NCI-H187 treated with DMSO at 0.1 percent for 48 hours (cell line): Measurements from ENCODE around the gene ENHO.

Experiments used
- DNase-seq: peaks from one replicate; lab custom pipeline; 2025; lab: John Stamatoyannopoulos, UW

The ENHO gene

DNA sequence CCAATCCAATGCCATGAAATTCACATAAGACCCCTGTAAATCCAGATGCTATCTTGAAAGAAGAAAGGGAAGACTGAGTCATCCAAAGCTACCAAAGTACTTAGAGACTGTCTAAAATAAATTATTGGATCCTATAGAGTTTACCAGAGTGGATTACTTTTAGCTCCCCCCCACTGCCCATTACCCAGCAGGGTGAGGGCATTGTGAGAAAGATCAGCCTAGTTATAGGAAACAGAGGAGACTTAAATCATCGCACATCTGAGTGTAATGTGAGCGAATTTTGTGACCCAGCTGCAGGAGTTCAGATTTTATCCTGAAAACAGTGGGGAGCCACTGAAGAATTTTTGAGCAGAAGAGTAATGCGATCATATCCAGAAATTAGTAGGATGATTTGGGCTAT, 1.6 kb upstream of the ENHO start:
- no peak for DNase-seq

- DNase-seq = no peak
Measured at GRCh38 chr9:34522091-34522887, 501 bp downstream of the ENHO start.

DNA sequence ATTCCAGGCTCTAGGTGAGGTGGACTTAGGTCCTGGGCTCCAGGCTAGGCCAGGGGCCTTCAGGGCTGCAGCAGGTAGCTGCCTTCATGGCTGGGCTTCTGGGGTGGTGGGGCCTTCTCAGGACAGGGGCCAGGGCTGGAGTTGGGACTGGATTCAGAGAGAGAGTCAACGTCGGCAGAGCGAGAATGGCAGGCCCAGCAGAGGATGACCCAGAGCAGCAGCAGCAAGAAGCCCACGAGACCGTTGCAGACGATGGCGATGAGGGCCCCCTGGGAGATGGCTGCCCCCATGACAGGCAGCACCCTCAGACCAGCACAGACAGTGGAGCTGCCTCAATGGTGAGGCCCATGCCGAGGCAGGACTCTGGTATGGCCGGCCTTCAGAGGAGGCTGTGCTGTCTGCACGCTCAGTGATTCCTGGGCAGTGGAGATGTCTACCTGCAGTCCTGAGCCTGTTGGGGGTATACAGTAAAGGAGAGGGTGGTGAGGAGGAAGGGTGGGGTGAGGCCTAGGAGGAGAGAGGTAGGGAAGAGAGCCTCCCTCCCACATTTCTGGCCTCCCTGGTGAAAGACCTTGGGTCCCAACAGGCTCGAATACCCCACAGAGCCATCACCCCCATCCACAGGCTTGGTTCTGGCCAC, 1.3 kb downstream of the ENHO start:
- DNase-seq = no peak

- no peak for DNase-seq
Measured at GRCh38 chr9:34520505-34521385, 2.0 kb downstream of the ENHO start.

DNA sequence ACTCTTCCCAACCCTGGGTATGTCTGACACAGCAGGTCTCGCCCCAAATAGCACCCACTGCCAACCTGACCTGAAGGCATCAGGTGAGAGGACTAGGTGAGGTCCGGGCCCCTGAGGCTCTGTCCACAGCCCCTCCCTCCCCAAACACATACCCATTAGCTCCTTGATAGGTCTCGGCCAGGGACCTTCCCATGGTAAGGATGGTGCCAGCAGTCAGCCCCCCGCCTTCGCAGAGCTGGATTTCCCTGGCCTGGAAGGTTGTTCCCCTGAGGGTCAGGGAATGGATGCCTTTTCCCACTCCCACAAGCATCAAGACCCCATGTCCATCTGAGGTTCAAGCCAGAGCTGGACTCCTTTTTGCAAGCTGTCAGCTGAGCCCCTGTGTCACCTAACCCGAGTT, 2.7 kb downstream of the ENHO start:
- no peak for DNase-seq

- no peak for DNase-seq
Measured at GRCh38 chr9:34519321-34520020, 3.3 kb downstream of the ENHO start.

DNA sequence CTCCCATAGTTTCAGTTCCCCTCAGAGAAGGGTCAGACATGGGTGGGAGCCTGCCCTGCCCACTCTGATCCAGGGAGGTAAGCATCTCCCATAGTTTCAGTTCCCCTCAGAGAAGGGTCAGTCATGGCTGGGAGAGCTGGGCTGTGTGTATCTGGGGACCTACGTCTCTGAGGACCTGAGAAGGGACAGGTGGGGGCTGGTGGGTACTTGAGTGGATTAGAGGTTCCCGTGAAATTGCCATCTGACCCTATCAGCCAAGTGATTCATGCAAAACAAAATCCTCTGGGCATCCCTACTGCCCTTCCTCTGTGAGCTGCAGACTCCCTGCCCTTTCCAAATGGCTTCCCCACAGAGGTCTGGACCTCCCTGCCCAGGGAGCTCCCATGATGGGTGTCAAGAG, 3.9 kb downstream of the ENHO start:
- no peak for DNase-seq

GRCh38 chr9:34518110-34518616, 4.6 kb downstream of the ENHO start:
- no peak for DNase-seq

GRCh38 chr9:34517185-34517584, 5.6 kb downstream of the ENHO start:
- DNase-seq = no peak

DNA sequence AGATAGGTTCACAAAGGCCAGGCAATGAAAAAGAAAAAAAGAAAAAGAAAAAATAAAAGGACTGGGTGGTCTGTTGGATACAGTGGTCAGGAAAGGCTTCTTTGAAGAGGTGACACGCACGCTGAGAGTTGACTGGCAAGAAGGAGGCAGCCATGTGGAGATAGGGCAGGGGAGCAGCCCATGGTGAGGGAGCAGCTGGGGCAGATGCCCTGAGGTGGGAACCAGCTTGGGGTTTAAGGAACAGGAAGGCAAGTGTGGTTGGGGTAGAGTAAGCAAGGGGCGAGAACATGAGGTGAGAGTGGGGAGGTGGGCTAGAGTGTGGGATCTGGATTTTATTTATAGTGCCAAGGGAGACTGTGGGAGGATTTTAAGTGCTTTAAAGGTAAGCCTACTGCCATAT, 6.8 kb downstream of the ENHO start:
- no peak for DNase-seq

GRCh38 chr9:34514816-34515215, 8.0 kb downstream of the ENHO start:
- DNase-seq = no peak

GRCh38 chr9:34514401-34514800, 8.4 kb downstream of the ENHO start:
- no peak for DNase-seq

DNA sequence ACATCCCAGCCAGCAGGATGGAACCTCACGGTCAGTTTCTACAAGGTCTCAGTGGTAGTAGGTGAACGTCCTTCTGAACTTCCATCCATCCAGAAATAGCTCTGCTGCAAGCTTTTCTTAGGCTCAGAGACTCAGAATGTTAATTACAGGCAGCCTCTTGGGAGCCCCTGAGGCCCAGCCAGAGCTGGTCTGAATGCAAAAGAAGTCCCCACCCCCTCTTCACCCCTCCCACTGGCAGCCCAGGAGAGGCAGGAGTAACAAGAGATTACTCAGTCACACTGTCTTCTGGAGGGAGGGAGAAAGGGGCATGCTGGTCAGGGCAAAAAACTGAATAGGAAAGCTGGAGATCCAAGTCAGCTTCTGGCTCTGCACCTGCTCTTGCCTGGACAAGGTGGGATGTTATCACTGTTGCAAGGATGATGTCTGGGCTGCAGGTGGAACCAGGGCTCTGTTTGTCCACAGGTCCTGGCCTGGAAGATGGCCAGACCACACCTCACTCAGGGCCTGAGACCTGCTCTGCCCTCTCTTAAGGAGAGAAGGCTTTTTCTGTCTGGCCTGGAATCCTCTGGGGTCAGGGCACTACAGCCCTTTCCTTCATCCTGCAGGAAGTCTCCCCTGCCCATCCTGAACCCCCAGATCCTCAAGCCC, 9.1 kb downstream of the ENHO start:
- DNase-seq = no peak

DNA sequence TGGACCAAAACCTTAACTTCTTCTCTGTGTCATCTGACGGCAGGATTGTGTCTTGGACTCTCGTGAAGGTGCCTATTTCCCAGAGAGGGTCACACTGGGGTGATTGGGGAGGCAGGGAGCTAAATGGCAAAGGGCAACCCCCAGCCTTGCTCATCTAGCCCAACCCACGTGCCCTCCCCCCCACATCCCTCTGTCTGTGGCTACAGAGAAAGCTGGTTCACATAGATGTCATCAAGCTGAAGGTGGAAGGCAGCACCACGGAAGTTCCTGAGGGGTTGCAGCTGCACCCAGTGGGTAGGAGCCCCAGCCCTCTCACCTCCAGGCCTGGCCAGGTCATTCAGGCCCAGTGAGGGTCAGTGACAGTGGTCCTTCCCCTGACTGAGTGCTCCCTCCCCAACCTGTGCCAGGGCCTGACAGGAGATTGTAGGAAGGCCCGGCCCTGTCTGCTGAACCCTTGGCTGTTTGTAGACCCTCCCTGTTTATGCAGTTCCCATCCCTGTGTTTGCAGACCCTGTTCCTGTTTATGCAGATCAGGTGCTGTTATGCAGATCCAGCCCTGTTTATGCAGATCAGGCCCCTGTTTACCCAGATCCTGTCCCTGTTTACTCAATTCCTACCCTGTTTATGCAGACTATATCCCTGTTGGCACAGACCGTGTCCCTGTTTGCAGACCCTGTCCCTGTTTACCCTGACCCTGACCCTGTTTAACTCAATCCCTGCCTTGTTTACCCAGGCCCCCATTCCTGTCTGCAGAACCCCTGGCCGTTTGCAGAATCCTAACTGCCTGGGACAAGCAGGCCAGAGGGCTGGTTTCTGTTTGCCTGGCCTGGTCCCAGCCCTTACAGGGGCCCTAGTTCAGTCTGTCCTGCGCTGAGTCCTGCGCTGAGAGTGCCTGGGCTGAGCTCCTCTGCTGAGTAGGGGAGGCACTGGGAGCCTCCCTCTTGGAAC, 10.4 kb downstream of the ENHO start:
- DNase-seq = no peak

GRCh38 chr9:34510497-34511468, 12.0 kb downstream of the ENHO start:
- DNase-seq = no peak

DNA sequence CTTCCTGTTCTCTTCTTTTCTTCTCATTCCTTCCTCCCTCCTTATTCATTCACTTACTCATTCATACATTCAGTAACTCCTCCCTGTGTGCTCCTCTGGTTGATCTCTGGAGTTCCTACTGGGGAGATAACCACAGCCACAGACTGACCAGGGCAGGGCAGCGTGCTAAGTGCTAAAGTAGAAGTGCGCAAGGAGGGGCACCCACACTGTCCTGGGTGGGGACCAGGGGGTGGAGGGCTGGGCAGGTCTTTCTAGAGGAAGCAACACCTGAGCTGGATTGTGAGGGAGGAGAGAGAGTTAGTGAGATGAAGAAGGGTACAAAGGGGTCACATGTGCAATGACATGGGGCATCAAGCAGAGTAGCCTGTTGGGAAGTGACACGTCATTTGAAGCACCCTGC, 13.8 kb downstream of the ENHO start:
- no peak for DNase-seq

DNA sequence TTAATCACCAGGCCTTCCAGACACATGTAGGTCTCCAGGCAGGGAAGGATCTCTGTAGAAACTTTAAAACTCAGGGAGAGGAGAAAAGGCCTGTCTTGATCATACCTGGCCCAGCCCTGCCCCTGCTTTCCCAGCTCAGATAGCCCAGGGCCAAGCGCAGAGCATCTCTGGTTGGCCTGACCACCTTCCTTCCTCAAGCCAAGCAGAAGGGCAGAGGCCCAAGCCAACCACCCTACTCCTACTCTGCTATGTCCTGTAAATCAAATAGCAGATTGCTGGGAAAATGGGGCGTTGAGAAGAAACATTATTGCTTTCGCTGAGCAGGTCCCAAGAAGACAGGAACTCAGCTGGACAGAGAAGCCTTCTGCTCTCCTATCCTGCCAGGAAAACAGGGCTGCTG, 14.3 kb downstream of the ENHO start:
- no peak for DNase-seq

GRCh38 chr9:34507966-34508365, 14.8 kb downstream of the ENHO start:
- no peak for DNase-seq

DNA sequence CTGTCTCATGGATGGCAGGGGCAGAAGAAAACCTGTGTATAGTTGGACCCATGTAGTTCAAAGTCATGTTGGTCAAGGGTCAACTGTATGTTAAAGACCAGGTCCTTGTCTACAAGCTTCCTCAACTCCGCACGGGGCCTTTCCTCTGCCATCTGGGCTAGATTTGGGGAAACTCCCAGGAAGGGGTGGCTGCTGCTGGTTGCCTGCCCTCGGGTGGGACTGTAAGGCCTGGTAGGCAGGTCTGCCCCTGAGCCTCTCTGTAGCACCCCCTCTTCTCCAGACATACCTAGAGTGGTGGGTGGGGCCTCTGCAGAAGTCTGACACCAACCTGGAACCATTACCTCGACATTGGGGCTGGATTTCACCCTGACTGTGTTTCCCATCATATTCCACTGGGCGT, 15.2 kb downstream of the ENHO start:
- no peak for DNase-seq
